GM10248 (cell line): ENCODE data around the gene PRAME.
"Not testable (repeated sequence)": the region's sequence is repeated elsewhere in the genome, so short reads cannot be mapped to it uniquely, and the experiment has no call there.

ENCODE experiments used
- CTCF ChIA-PET: fragments of 300-600 bp; sonication (Branson Sonifier 250); formaldehyde crosslinking; extraction: SDS; loops from one replicate; lab custom pipeline; 2021; ENCODE audit warnings: antibody characterized with exemption; lab: Yijun Ruan, JAX
- POLR2A ChIA-PET: fragments of 350-650 bp; sonication (Branson Sonifier 250); formaldehyde crosslinking; extraction: SDS; loops from one replicate; lab custom pipeline; 2020; ENCODE audit warnings: antibody characterized with exemption; lab: Yijun Ruan, JAX
- DNase-seq: peaks from one replicate; pipeline ENCODE4 v3.0.0; 2012; ENCODE audit errors: extremely low spot score
- TF ChIP-seq, protein P1 (sequence below): IDR thresholded peaks from 2 replicates; pipeline ENCODE4 v1.5.1; 2012; ENCODE audit warnings: mild to moderate bottlenecking, low read depth; ENCODE audit errors: extremely low read depth, missing control alignments, control extremely low read depth

The PRAME gene

GRCh38 chr22:22520667-22521602 lies 38.1 kb downstream of the PRAME start:
- no peak for DNase-seq
- TF ChIP-seq, protein P1, sequence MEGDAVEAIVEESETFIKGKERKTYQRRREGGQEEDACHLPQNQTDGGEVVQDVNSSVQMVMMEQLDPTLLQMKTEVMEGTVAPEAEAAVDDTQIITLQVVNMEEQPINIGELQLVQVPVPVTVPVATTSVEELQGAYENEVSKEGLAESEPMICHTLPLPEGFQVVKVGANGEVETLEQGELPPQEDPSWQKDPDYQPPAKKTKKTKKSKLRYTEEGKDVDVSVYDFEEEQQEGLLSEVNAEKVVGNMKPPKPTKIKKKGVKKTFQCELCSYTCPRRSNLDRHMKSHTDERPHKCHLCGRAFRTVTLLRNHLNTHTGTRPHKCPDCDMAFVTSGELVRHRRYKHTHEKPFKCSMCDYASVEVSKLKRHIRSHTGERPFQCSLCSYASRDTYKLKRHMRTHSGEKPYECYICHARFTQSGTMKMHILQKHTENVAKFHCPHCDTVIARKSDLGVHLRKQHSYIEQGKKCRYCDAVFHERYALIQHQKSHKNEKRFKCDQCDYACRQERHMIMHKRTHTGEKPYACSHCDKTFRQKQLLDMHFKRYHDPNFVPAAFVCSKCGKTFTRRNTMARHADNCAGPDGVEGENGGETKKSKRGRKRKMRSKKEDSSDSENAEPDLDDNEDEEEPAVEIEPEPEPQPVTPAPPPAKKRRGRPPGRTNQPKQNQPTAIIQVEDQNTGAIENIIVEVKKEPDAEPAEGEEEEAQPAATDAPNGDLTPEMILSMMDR, result no peak
- POLR2A ChIA-PET, result no interaction called here
- CTCF ChIA-PET, result interaction anchor here (1.4 to 5.3 kb wide), 2 partner anchors 11 to 55 kb away, joined by 4 to 24 read pairs; partner anchors contain the start of gene ZNF280B

- DNase-seq, result no peak
- TF ChIP-seq, protein P1, result no peak
- ChIA-PET POLR2A (no interaction called here), CTCF (interaction anchor here (1.4 to 5.3 kb wide), 3 partner anchors 10 to 57 kb away, joined by 4 to 24 read pairs (median 4); partner anchors contain the start of gene ZNF280B)
These were observed 38.9 kb downstream of the PRAME start, which contains the start of gene ZNF280A for GRCh38 chr22:22520020-22520656. Gene ZNF280A, minus strand, starts transcription at chr22:22520270. Its CDS starts 4,640 bp downstream, at chr22:22515630.

DNA sequence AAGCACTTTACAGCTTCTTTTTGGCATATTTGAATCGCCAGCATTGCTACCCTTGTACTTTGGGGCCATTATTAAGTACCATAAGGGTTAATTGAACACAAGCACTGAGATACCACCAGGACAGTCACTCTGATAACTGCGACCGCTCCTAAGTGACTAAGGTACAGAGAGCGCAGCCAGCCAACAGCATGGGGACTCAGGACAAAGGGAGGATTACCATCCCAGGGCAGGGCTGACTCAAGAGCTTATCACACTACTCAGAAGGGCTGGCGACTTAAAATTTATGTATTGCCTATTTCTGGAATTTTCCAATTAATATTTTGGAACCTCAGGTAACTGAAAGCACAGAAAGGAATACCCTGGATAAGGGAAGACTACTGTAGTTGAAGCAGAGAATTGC lies 39.5 kb downstream of the PRAME start:
- ChIA-PET POLR2A (no interaction called here), CTCF (interaction anchor here (1.4 to 5.3 kb wide), 3 partner anchors 10 to 57 kb away, joined by 4 to 24 read pairs (median 4); partner anchors contain the start of gene ZNF280B)
- DNase-seq, result no peak
- TF ChIP-seq, protein P1, result no peak

DNA sequence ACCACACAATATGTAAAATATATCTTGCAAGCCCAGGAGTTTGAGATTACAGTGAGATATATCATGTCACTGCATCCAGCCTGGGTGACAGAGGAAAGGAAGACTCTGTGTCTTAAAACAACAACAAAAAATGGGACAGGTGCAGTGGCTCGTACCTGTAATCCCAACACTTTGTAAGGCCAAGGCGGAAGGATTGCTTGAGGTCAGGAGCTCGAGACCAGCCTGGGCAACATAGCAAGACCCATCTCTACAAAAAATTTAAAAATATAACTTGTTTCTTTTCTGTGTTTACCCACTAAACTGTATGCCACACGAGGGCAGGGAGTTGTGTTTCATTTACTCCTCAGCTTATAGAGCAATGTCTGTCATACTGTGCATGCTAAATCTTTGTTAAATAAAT lies 42.1 kb downstream of the PRAME start:
- CTCF ChIA-PET, result interaction anchor here (1.2 kb wide), 1 partner anchor 13 kb away, joined by 3 read pairs; no protein-coding TSS in a partner anchor

GRCh38 chr22:22515890-22516289 lies 43.2 kb downstream of the PRAME start:
- no peak for DNase-seq
- TF ChIP-seq, protein P1, result no peak
- ChIA-PET POLR2A (no interaction called here), CTCF (interaction anchor here (1.2 kb wide), 1 partner anchor 12 kb away, joined by 3 read pairs; no protein-coding TSS in a partner anchor)

More for the DNA sequence above, 42.1 kb downstream of the PRAME start:
- DNase-seq, result no peak
- POLR2A ChIA-PET, result no interaction called here
- TF ChIP-seq, protein P1, result no peak

- DNase-seq, POLR2A ChIA-PET: not testable (repeated sequence)
- CTCF ChIA-PET, result interaction anchor here (1.0 kb wide), 1 partner anchor 9 kb away, joined by 4 read pairs; no protein-coding TSS in a partner anchor
These were observed 44.6 kb downstream of the PRAME start for GRCh38 chr22:22514431-22514830.
